GM19397 (cell line): ENCODE measurements around the gene WFDC1.
"Not testable (repeated sequence)": the region's sequence is repeated elsewhere in the genome, so short reads cannot be mapped to it uniquely, and the experiment has no call there.

Experiments used
- ATAC-seq: cut with Tn5 transposase; IDR thresholded peaks from one replicate; pipeline ENCODE4 v1.9.1; 2021; ENCODE audit warnings: mild to moderate bottlenecking, moderate library complexity; ENCODE audit not compliant: unreplicated experiment

Gene WFDC1

DNA sequence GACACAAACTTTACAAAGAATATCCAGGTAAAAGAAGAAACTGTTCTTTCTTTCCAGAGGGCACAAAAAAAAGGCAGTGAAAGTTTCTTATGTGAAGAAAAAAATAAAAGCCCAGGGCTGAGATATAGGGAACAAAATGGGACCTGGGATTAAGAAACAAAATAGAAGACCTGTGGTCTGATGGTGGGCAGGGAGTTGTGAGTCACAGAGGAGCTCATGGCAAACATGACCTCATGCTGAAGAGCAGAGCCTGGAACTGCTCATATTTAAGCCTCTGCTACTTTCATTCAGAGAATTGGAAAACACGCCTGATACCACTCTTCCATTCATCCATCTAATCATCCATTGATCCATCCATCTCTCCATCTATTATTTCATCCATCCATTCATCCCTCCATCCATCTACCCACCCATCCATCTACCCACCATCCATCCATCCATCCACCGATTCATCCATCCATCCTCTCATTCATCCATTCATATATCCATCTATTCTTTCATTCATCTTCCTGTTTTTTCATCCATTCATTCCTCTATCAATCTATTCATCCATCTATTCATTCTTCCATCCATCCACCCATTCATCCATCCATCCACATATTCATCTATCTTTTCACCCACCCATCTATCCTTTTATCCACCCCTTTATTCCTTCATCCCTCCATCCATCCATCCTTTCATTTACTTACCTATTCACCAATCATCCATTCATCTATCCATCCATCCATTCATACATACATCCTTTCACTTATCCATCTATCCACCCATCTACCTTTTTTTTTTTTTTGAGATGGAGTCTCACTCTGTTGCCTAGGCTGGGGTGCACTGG, 30.0 kb downstream of the WFDC1 start:
- ATAC-seq, result no peak

DNA sequence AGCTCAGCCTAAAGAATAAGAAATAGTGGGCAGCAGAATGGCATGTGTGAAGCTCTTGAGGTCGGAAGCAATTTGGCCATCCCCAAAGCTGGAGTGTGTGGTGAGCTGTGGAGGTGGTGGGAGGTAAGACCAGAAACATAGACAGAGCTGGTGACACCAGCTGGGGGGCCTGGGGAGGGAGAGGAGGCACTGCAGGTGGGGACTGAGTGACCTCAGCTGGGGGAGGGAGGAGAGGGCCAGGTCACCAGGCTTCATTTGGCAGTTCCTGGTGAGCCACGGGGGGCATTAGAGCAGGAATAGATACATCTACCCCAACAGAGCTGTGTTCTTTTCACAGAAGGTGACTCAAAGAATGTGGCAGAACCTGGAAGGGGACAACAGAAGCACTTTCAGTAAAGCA, 31.9 kb downstream of the WFDC1 start:
- no peak for ATAC-seq

DNA sequence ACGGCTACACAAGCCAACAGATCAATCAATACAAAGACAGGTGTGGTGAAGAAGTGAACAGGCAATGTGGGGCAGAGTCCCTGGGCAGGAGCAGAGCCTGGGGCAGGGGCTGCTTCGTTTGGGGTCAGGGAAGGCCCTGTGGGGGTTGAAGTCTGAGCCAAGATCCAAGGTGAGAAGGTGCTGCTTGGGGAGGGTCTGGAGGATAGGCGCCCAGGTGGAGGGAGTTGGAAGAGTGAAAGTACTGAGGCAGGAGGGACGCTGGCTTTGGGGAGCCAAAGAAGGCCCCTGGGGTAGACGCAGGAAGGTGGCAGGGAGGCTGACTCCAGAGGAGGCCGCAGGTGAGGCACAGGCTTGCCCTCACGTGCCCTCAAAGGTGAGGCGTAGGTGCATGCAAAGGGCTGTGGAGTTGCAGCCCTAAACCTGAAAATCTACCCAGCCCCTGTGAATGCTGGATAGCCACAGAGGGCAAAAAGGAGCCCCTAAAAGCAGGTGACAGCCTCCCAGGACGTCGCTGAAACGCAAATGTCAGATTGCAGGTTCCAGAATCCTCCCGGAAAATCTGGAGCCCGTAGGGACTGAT, 33.3 kb downstream of the WFDC1 start:
- no peak for ATAC-seq

DNA sequence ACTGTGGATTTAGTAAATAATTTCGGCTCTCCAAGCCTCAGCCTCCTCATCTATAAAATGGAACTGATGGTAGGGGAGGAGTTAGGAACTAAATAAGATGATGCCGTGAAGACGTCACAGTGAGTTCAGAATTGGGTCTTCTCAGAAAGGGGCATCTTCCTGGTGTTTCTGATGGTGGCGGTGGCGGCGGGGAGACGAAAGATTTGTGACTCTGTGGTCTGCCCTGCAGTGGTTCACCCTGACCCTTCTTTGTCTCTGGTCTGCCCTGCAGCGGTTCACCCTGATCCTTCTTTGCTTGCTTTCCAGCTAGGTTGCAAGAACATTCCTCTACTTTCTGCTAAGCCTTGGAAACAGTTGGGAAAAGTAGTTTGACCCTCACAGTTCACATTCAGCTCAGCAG, 34.3 kb downstream of the WFDC1 start:
- no peak for ATAC-seq

DNA sequence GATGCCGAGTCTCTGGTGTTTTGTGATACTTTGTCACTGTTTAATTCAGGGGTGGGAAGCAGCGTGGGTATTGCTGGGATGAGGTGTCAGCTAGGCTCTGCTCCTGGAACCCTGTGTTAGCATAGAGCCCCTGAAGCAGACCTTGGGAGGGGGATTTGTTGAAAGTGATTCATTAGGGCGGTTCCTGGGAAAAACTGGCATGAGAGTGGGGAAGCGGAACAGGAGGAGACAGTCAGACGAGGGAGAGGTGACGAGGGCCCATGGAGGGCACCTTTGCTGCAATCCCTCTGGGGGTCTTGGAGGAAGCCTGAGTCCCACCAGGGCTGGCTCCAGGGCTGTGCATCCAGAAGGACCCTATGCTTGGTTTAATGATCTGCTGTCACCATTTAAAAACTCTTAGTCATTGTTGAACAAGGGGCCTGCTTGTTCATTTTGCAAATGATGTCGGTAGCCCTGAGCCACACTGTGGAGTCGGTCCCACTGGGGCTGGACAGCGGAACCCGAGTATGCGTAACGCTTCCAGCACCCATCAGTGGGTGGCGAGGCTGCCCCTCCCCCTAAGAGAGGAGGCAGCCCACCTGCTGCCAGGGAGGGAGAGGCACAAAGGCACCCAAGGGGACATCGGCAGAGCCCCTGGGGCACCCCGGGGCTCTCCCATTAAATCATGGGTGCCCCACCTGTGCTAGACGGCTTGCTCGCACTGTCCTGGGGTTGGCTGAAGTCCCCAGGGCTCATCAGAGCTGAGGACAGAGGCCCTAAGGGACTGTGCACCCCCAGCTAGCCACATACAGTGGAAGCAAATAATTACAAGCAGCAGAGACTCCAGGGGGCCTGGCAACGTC, 35.4 kb downstream of the WFDC1 start:
- no peak for ATAC-seq

DNA sequence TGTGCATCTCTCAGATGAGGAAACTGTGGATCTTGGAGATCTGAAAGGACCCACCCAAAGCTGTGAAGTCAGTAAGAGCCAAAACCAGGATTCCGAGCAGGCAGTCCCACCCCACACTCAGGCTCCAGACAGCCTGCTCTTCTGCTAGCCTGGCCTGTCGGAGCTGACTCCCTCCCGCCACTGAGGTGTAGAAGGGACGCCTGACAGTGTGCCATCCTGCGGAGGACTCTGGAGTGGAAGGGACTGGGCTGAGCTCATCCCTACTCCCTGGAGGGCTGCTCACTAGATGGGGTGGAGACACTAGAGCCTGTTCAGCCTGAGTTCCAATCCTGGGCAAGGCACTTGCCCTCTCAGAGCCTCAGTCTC, 36.0 kb downstream of the WFDC1 start:
- ATAC-seq, result no peak

DNA sequence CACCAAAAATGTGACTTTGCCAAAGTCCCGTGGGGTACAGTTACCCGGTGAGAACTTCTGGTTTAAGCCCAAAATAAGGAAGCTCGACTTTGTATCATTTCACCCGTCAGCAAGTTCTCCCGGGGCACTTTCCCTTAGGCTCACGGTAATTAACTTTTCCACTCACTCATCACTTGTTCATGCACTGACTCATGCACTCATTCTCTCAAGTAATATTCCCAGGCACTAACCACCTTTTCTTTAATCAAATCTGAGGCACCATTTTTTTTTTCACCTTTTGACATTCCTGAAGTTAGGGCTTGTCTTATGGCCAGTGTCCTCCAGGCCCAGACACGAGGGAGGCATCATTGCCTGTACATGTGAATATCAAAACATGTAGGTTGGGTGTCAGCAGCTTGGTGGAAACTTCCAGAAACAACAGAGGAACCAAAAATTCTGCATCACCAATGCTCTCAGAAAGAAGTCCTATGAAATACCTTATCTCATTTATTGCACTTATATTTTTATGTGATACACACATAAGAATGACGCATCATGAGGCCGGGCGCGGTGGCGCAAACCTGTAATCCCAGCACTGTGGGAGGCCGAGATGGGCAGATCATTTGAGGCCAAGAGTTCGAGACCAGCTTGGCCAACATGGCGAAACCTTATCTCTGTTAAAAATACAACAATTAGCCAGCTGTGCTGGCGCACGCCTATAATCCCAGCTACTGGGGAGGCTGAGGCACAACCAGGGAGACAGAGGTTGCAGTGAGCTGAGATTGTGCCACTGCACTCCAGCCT, 37.5 kb downstream of the WFDC1 start:
- ATAC-seq, result no peak

DNA sequence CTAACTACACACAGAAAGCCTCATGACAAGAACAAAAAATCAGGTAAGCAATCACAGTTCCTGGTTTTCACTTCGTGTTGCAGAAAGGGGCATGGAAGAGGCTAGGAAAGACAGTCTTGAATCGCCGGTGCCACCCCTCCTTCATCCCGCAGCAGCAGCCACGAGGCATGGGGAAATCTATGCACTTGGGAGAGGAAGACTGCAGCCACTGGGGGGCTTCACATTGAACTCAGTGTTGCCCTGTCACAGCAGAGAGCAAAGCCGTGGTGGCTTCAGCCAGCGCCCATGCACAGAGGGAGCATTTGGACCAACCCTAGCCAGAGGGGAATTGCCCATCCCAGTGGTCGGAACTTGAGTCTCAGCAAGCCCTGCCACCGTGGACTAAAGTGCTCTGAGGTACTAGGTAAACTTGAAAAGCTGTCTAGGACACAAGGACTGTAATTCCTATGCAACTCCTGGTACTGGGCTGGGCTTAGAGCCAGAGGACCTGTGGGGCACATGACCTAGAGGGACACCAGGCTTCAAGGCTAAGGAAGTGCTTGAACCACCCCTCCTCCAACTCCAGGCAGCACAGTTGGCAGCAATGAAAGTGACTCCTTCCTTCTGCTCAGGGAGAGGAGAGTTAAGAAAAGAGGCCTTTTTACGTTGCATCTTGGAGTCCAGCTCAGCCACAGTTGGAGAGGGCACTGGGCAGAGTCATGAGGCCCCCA, 38.5 kb downstream of the WFDC1 start:
- ATAC-seq, result no peak

DNA sequence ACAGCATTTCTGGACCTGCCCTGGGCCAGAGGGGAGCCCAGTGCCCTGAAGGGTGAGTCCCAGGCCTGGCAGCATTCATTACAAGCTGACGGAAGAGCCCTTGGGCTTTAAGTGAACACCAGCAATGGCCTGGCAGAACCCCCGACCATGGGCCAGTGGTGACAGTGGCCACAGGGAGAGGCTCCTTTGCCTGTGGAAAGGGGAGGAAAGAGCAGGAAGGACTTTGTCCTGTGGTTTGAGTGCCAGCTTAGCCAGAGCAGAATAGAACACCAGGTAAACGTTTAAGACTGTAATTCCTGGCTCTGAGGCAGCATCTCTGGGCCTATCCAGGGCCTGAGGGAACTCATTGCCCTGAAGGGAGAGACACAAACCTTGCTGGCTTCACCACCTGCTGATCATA, 39.4 kb downstream of the WFDC1 start:
- ATAC-seq, result no peak

DNA sequence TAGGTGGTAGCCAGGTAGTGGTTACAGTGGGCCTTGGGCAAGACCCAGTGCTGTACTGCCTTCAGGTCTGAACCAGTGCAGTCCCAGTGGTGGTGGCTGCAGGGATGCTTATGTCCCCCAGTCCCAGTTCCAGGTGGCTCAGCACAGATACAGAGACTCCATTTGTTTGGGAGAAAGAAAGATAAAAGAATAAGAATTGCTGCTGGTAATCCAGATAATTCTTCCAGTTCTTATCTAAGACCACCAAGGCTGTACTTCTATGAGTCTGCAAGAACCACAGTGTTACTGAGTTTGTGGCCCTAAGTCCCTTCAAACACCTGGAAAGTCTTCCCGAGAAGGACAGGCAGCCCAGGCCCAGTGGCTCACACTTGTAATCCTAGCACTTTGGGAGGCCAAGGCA, 39.8 kb downstream of the WFDC1 start:
- no peak for ATAC-seq

DNA sequence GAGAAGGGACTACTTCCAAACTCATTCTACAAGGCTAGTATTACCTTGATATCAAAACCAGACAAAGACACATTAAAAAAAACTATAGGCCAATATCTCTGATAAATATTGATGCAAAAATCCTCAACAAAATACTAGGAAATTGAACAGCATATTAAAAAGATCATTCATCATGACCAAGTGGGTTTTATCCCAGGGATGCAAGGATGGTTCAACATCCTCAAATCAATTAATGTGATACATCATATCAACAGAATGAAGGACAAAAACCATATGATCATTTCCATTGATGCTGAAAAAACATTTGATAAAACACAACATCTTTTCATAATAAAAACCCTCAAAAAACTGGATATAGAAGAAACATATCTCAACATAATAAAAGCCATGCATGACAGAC, 42.6 kb downstream of the WFDC1 start:
- not testable (repeated sequence) for ATAC-seq

DNA sequence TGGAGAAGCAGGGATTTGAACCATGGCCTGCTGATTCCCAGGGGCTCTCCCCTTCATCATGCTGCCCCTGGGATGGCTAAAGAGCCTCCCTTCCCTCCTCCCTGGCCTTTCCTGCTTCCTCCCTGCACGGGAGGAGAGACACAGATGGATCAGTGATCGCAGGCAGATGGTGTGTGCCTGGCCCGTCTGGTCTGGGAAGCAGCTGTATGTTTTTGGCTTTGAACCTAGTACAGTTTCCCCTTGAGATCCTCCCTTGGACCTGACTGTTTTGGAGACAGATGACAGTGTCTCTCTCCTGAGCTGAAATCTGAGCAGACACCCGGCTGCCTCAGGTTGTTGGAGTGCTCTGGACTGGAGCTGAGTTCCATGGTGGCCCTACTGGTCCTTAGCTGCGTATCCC, 44.6 kb downstream of the WFDC1 start:
- ATAC-seq, result no peak

DNA sequence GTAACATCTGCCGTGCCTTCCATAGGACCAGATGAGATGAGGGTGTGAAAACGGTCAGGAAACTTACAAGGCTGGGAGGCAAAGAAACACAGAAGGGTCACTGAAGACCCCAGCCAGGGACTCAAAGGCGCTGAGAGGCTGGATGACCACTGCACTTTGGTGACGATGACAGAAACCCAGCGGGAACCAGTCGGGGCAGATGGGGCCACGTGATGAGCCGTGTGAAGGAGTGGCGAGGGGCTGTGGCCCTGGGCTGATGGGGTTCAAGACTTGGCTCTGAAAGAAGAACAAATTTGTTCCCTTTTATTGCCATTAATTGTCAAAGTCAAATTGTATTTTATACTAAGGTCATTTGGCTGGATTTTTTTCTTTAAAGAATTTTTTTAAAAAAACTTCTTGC, 45.1 kb downstream of the WFDC1 start:
- ATAC-seq, result no peak

DNA sequence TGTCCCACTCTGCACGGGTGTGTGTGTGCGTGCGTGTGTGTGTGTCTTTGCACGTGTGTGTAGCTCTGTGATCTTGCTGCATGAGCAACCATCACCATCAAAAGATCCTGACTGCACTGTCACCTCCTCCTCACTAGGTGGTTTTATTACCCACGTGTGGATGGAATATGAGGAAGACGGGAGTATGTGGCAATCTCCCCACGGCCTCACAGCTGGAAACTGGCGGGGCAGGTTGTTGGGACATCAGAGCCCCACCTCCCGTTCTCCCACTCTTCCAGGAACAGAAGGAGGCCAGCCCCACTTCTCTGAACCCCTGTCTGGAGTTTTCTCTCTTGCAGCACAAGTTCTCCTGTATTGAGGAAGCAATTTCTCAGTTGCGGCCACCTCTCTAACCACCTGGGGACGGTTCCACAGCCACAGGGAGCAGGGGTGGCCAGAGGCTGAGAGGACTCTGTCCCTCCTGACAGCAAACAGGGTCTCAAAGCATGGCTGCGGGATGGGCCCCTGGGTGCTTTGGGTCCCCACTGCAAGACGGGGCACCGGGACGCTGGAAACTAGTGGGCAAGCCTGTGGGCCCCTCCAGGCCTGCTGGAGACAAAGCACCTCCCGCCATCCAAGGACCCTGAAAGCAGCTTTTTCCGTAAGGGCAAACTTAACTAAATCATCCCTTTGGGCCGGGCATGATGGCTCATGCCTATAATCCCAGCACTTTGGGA, 45.8 kb downstream of the WFDC1 start:
- ATAC-seq, result no peak

DNA sequence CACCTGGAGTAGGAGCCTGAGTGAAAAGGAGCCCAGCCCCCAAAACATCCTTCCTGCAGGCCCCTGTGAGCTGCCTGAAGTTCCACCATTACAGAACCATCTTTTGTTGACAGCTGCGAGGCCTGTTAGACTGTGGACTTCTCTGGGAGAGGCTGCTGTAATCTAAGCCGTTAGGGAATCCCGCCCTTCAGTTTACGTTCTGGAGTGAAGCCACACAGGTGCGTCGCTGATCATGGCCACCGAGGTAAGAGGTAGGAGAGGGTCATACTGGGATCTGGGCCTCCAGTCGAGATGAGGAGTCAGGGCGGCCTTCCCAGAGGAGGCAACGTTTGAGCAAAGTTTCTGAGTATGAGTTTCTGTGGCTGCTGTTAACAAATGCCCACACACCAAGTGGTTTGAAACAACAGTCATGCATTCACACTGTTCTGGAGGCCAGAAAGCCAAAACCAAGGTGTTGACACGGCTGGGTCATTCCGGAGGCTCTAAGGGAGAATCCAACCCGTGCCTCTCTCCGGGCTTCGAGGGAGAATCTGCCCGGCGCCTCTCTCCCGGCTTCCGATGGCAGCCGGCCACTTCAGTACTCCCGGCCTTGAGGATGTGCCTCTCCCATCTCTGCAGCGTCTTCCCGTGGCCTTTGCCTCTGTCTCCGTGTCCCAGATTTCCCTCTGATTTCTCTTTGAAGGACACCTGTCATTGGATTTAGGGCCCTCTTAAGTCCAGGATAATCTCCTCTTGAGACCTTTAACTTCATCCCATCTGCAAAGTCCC, 47.0 kb downstream of the WFDC1 start:
- no peak for ATAC-seq

DNA sequence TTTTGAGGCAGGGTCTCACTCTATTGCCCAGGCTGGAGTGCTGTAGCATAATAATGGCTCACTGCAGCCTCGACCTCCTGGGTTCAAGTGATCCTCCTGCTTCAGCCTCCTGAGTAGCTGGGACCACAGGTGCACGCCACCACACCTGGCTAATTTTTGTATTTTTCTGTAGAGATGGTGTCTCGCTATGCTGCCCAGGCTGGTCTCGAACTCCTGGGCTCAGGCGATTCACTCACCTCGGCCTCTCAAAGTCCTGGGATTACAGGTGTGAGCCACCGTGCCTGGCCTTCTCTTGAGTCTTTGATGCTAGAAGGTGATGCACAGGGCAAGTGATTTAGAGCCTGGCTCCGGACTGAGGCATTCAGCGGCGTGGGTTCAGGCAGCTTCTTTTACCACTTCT, 49.1 kb downstream of the WFDC1 start:
- ATAC-seq, result not testable (repeated sequence)

DNA sequence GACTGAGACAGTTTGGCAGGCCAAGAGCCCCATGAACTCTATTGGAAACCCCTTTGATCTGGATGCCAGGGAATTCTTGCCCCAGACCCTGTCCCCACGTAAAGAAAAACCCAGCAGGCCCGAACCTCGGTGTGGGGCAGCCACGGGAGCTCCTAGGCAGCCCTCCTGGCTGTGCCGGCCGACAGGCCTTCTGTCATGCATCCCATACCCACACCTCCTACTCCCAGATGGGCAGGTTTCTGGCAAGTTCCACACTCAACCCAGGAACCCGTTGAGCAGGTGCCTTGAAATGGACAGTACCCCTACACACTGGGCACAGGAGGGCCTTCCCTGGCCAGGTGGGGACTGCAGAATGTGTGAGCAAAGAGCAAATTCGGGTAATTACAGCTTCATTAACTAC, 50.1 kb downstream of the WFDC1 start:
- ATAC-seq, result no peak

DNA sequence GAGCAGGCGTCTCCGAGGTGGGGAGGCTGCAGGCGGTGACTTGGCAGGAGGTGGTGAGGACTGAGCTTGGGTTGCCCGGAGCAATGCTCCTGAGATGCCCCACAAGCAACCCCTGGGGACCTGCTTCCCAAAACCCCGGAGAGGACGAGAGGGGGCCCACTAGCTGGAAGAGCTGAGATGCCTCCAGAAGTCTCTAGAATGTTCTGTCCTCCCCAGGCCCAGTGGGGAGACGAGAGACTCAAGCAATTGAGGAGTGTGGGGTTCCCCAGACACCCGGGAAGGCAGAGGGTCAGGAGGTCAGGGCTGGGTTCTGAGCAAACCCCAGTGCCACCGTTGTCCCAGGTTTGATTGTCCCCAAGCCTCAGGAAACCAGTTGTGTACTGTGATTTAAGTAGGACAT, 52.5 kb downstream of the WFDC1 start:
- ATAC-seq, result no peak

DNA sequence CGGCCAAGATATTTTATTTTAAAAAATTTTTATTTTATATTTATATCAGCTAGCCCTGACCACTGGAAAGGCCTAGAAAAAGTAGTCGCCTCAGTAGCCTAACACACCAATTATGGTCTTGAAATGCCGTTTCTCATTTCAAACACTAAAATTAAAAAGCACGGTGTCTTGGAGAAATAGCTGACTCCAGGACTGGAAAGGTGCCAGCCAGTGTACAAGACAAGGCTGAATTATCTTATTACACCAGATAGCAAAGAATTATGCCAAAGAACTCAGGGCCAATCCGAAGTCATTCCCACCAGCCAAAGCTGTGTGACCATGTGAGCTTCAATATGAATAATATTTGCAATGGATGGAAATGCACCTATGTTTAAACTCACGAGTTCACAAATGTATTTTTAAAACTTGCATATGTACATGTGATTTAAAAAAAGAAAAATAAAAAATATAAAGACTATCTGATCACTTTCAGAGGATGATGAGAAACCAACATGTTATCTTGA, 53.8 kb downstream of the WFDC1 start:
- ATAC-seq, result no peak
